Omental fat pad (tissue), 4 donors: Measurements from ENCODE around the gene KRTAP10-6. TPM values are rescaled to one million over a fixed set of nuclear protein-coding genes. Genes with fewer than 3 reads are reported as not detected.
"Not testable (repeated sequence)": the region's sequence is repeated elsewhere in the genome, so short reads cannot be mapped to it uniquely, and the experiment has no call there.

ENCODE experiments used
- ATAC-seq: fragments of 150-250 bp; one replicate; pipeline ENCODE4 v1.9.1; 2016; ENCODE audit warnings: mild to moderate bottlenecking, moderate library complexity; ENCODE audit not compliant: low FRiP score
- DNase-seq: peaks from one replicate; pipeline ENCODE4 v3.0.0-alpha.2; 2019; ENCODE audit warnings: low spot score
- CTCF ChIP-seq, 3 donors: fragments of 450-650 bp; IDR thresholded peaks; one replicate each; pipeline ENCODE4 v1.5.1; 2016 to 2017; ENCODE audit warnings: antibody characterized with exemption in 3 of 3, mild to moderate bottlenecking in 3 of 3, moderate library complexity in 2 of 3
- total RNA-seq, 4 donors: library from RNA; depleted of rRNA; stranded (reverse); fragments of >200 nt; gene quantifications; one replicate each; pipeline ENCODE4 v1.1.0, GENCODE V29; 2016

Gene KRTAP10-6
- total RNA-seq, 4 donors from 2014 or later: not detected

- ATAC-seq: no peak
- no peak for DNase-seq
- no peak for TF ChIP-seq CTCF (IDR thresholded peaks at IDR 0.05)
Observed at GRCh38 chr21:44556879-44557278, 35.4 kb downstream of the KRTAP10-6 start.

GRCh38 chr21:44555200-44555875, 37.0 kb downstream of the KRTAP10-6 start:
- no peak for TF ChIP-seq CTCF (IDR thresholded peaks at IDR 0.05)
- ATAC-seq (no peak), DNase-seq (no peak)

GRCh38 chr21:44552681-44553080, 39.6 kb downstream of the KRTAP10-6 start:
- no peak for DNase-seq
- no peak for TF ChIP-seq CTCF (IDR thresholded peaks at IDR 0.05)
- no peak for ATAC-seq

GRCh38 chr21:44552136-44552535, 40.2 kb downstream of the KRTAP10-6 start:
- ATAC-seq (no peak), DNase-seq (no peak)
- no peak for TF ChIP-seq CTCF (IDR thresholded peaks at IDR 0.05)

- DNase-seq (no peak), ATAC-seq (no peak)
- TF ChIP-seq CTCF (IDR thresholded peaks at IDR 0.05): no peak
Observed at GRCh38 chr21:44551340-44551961, 40.9 kb downstream of the KRTAP10-6 start, which contains the start of gene KRTAP10-2. TSS of gene KRTAP10-2 (minus strand) at chr21:44551505. CDS start at chr21:44551458, 47 bp downstream.

GRCh38 chr21:44550807-44551206, 41.5 kb downstream of the KRTAP10-6 start:
- no peak for DNase-seq
- no peak for TF ChIP-seq CTCF (IDR thresholded peaks at IDR 0.05)

GRCh38 chr21:44550285-44550684, 42.0 kb downstream of the KRTAP10-6 start:
- not testable (repeated sequence) for ATAC-seq

More at GRCh38 chr21:44550807-44551206, 41.5 kb downstream of the KRTAP10-6 start:
- ATAC-seq: no peak

More at GRCh38 chr21:44550285-44550684, 42.0 kb downstream of the KRTAP10-6 start:
- DNase-seq: not testable (repeated sequence)
